IPS-18c (cell line): ENCODE results near the gene PHKG2.

Experiments
- H3K4me3 ChIP-seq: 2 replicates; pipeline ENCODE4 v1.7.0; 2013; ENCODE audit warnings: low read depth, mild to moderate bottlenecking, low read length, moderate library complexity; ENCODE audit not compliant: insufficient read depth
- H3K9me3 ChIP-seq: one replicate; pipeline ENCODE4 v1.6.1; 2013; ENCODE audit warnings: mild to moderate bottlenecking, low read length, moderate library complexity; ENCODE audit not compliant: control insufficient read depth, insufficient read depth

Gene PHKG2

GRCh38 chr16:30746638-30747175, 1.5 kb upstream of the PHKG2 start:
- Histone ChIP-seq H3K9me3 (no peaks in the 10 kb centered on the region), H3K4me3 (no peak overlapping the region)

DNA sequence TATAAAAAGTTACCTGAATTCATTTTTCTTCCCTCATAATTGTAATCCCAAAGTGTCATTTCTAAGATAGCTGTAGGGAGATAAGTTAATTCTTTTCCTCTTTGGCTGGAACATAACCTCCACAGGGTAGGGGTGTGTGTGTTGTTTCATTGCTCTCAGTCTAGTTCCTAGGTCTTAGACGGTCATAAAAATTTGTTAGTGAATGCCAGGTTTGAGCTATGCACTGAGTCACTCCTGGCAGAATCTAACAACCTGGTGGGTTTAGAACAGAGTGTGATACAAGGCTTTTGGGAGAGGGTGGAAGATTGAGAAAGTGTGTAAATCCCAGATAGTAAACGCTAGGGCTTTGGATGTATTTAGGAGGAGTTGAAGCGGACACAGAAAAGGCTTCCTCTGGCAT, 894 bp upstream of the PHKG2 start:
- Histone ChIP-seq H3K9me3 (no peaks in the 10 kb centered on the region), H3K4me3 (peak overlapping the region; percentile 77; the same call in 1 of the 2 replicates)

GRCh38 chr16:30748634-30749445, 615 bp downstream of the PHKG2 start:
- peak overlapping the region; percentile 77 for H3K4me3 ChIP-seq
- H3K9me3 ChIP-seq, result no peaks in the 10 kb centered on the region

DNA sequence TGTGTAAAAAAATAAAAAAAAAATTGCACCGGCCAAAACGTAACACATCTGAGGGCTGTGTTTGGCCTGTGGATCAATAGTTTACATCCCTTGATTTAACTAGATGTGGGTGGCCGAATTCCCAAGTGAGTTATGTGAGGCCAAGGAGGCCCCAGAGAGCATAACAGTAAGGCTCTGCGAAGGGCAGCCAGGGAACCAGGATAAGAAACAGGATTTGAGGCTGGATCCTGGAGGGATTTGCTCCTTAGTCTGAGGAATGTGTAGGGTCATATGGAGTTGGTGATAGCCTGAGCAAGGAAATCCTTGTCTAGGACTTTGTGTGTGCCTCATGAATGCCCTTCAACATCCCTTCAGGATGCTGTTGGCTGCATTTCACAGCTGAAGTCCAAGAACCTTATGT, 2.0 kb downstream of the PHKG2 start:
- H3K9me3 ChIP-seq, result no peaks in the 10 kb centered on the region
- no peak overlapping the region for H3K4me3 ChIP-seq

- Histone ChIP-seq H3K4me3 (no peak overlapping the region), H3K9me3 (no peaks in the 10 kb centered on the region)
These were observed 2.7 kb downstream of the PHKG2 start for GRCh38 chr16:30750876-30751465.

DNA sequence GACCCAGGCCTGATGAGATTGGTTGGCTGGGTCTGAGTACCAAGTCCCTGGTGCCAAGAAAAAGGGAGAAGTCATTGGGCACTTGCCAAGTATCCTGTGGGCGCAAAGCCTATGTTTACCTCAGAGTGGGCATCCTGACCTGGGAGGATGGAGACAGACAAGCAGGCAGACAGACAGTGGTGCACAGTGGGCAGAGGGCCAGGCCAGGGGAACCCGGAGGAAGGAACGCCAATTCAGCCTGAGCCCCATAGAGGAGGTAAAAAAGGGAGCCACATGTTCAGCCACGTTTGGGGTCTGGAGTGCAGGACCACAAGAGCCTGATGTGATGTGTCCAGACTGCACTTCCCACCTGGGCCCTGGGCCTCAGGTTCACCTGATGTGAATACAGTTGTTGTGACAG, 5.4 kb downstream of the PHKG2 start:
- H3K9me3 ChIP-seq, result no peaks in the 10 kb centered on the region
- no peak overlapping the region for H3K4me3 ChIP-seq

GRCh38 chr16:30755955-30756780, 7.9 kb downstream of the PHKG2 start:
- H3K4me3 ChIP-seq, result no peak overlapping the region
- H3K9me3 ChIP-seq, result no peaks in the 10 kb centered on the region

DNA sequence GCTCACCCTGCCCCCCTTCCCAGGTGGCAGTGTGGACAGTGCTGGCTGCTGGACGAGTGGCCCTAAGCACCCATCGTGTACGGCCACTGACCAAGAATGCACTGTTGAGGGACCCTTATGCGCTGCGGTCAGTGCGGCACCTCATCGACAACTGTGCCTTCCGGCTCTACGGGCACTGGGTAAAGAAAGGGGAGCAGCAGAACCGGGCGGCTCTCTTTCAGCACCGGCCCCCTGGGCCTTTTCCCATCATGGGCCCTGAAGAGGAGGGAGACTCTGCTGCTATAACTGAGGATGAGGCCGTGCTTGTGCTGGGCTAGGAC, 8.5 kb downstream of the PHKG2 start:
- no peaks in the 10 kb centered on the region for H3K9me3 ChIP-seq
- no peak overlapping the region for H3K4me3 ChIP-seq

DNA sequence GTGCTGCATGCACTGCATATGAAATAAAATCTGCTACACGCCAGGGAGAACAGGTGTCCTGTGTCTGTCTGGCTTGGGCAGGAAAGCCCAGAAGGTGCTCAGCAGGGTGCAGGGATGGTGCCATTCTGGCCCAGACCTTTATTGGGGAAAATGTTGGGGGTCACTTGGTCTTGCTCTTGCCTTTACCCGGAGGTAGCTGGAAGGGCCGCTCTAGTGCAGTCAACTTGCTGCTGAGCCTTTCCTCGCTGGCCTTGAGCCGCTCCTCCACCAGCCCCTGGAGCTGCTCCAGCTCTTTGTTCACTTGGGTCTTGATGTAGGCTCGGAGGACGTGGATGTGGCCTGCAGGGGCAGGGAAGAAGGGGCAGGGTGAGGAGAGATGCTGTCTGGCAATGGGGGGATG, 9.1 kb downstream of the PHKG2 start:
- Histone ChIP-seq H3K9me3 (no peaks in the 10 kb centered on the region), H3K4me3 (no peak overlapping the region)

DNA sequence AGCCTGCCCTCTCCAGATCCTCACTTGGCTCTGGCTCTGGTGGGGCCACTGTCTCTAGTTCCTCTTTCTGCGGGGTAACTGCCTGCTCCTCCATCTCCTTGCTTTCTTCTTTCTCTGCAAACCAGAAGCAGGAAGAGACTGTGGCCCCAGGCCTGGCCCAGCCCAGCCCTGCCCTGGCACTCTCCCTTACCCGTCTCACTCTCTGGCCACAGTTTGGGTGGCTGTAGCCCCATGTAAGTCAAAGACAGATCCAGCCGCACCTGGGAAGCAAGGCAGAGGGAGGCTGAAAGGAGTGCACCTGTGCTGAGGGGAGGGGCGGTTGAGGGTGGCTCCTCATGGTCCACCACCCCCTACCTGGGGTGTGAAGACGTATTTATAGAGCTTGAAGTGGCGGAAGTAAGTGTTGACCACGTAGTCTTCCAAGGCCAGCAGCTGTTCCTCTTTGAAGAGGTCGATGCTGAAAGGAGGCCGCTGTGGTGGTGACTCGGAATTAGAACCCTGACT, 10.8 kb downstream of the PHKG2 start:
- H3K9me3 ChIP-seq, result no peaks in the 10 kb centered on the region

DNA sequence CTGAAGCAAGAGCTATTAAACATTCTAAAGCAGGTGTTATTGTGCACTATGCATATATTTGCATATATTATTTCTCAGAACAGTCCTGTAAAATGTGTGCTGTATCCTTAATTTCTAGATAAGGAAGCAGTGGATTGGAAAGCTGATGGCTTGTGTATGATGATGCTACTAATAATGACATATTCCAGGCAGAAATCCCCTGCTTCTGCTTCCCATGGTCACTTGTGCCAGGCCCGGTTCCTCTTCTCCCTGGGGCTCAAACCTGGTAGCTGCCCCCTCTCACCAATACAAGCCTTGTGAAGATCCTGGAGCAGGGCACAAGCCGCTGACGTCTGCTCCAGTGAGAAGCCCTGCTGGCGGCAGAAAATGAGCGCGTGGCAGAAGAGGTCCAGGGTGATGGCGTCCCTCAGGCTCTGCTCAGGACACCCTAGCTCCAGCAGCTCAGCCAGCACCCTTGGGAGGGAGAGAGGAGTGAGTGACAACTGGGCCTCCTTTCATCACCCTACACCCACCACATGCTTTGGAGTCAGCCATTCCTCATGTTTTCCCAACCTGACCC, 11.9 kb downstream of the PHKG2 start:
- H3K9me3 ChIP-seq, result no peaks in the 10 kb centered on the region
- no peak overlapping the region for H3K4me3 ChIP-seq

More for the DNA sequence above, 10.8 kb downstream of the PHKG2 start:
- no peak overlapping the region for H3K4me3 ChIP-seq

DNA sequence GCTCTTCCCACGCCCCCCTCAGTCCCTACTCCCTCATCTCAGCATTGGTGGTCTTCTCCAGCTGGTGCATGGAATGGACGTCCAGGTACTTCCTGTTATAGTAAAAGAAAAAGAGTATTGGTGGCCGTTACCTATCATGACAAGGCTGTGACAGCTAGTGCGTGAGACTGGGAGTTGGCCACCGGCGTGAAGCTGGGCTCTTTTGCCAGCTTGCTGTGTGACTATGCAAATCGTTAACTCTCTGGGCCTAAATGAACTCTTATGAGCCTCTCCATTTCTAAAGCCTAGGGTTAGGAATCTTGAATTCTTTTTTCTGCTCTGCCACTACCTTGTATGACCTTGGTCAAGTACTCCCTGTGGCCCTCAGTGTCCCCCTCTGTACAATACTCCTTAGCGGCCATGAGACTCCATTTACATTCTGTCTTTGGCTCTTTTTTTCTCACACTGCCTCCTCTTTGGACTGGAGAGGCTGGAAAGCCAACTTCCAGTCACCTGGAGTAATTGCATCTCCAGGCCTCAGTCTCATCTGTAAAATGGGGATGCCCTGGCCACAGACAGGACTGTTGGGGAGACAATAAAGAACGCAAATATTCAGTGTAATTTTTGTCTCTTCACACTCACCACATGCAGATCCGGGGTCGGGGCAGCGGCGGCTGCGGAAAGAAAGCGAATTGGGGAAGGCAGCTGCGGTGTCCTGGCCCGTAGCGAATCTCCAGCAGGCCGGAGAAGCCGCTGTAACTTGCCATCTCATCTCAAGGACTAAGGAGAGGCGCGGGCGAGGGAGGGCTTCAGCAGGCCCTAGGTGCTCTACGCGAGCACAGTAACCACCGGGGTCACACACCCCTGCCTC, 12.6 kb downstream of the PHKG2 start:
- Histone ChIP-seq H3K9me3 (no peaks in the 10 kb centered on the region), H3K4me3 (peak overlapping the region; percentile 75)

- H3K4me3 ChIP-seq, result peak overlapping the region; percentile 75
- no peaks in the 10 kb centered on the region for H3K9me3 ChIP-seq
These were observed 13.3 kb downstream of the PHKG2 start for GRCh38 chr16:30761427-30761927.

DNA sequence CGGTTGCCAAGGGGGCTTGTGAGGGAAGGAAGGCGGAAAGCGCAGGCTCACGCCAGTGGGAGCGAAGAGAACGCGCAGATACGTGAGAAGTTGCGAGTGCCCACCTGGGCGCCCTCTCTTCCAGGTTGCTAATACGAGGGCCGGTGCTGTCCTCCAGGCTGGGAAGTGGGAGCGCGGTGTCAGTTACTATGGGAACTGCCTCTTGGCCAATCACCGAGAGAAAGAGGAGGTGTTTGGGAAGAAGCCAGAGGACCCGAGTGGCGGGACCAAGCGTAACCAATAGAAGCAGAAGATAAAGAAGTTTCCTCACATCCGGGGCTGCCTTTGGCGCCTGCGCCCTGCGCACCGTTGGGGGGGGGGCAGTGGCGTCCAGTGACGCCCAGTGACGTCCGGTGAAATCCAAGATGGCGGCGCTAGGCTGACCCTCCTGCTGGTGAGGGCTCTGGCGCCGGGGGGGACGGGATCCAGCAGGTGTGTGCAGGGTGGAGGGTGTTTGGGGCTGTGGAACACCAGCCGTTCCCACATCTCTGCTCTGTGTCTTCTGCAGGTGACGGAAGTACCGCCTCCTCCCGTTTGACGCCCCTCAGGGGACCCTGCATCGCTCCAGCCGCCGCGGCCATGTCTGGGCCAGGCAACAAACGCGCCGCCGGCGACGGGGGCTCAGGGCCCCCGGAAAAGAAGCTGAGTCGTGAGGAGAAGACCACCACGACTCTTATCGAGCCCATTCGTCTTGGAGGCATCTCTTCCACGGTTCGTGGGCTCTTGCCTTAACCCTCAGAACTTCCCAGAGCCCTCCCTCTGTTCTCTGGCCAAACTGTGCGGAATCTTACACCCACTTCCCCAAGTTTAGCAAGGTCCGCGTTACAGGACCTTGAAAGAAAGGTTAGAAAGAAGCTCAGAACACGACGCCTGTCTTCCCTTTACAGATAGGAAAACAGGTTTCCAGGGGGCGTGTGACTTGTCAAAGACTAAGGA, 14.0 kb downstream of the PHKG2 start, which contains the start of the genes CFAP119 and RNF40:
Gene CFAP119, minus strand, starts transcription at position 135 of the 975 bp plus-strand sequence. CDS start 314 bp downstream, outside the sequence.
Gene RNF40, plus strand, starts transcription at position 395 of the 975 bp plus-strand sequence. Its CDS starts 224 bp downstream, at position 619.
- peak within 1 kb of the TSS; percentile 75 for H3K4me3 ChIP-seq
- no peaks in the 10 kb centered on the region for H3K9me3 ChIP-seq
